Natural killer cell (primary cell): ENCODE measurements around the gene KRT3. TPM values are rescaled to one million over a fixed set of nuclear protein-coding genes. Genes with fewer than 3 reads are reported as not detected.
A peak's percentile ranks its signal among the peaks of the same experiment; 100 is the strongest.

ENCODE experiments used
- ATAC-seq, 3 donors: fragments of 150-1000 bp in 2 of 3; fragments of 200-7000 bp in 1 of 3; cut with Tn5 transposase; 1 replicate in 1 of 3; 2 replicates in 2 of 3; pipeline ENCODE4 v1.10.0; 2021; ENCODE audit warnings: mild to moderate bottlenecking in 2 of 3, moderate library complexity in 2 of 3
- DNase-seq, 2 donors: peaks; one replicate each; pipeline versions ENCODE4 v3.0.0 to v3.0.0-alpha.2; 2013 to 2021; ENCODE audit warnings: mixed read lengths in 1 of 2
- H3K27ac ChIP-seq: one replicate; pipeline ENCODE4 v1.5.1; 2013; ENCODE audit warnings: mild to moderate bottlenecking, low read length
- H3K27me3 ChIP-seq: one replicate; pipeline ENCODE4 v1.6.1; 2013; ENCODE audit warnings: low read length; ENCODE audit not compliant: control insufficient read depth, insufficient read depth
- H3K36me3 ChIP-seq: one replicate; pipeline ENCODE4 v1.6.1; 2013; ENCODE audit warnings: low read length; ENCODE audit not compliant: control insufficient read depth, insufficient read depth
- H3K4me1 ChIP-seq: one replicate; pipeline ENCODE4 v1.6.1; 2013; ENCODE audit warnings: low read length; ENCODE audit not compliant: control insufficient read depth, insufficient read depth
- H3K4me3 ChIP-seq: one replicate; pipeline ENCODE4 v1.5.1; 2013; ENCODE audit warnings: low read length
- H3K9me3 ChIP-seq: one replicate; pipeline ENCODE4 v1.6.1; 2013; ENCODE audit warnings: low read length; ENCODE audit not compliant: control insufficient read depth, insufficient read depth
- H3K27ac Mint-ChIP-seq, 2 donors: one replicate each; pipeline ENCODE4 v1.8.0; 2022; ENCODE audit warnings: mild to moderate bottlenecking in 2 of 2, mixed read lengths in 2 of 2, moderate library complexity in 1 of 2
- H3K27me3 Mint-ChIP-seq, 2 donors: one replicate each; pipeline ENCODE4 v1.8.0; 2022; ENCODE audit warnings: low read depth in 2 of 2, mixed read lengths in 2 of 2
- H3K36me3 Mint-ChIP-seq: one replicate; pipeline ENCODE4 v1.8.0; 2022; ENCODE audit warnings: mixed read lengths
- H3K4me1 Mint-ChIP-seq, 2 donors: one replicate each; pipeline ENCODE4 v1.8.0; 2022; ENCODE audit warnings: mixed read lengths in 2 of 2
- H3K4me3 Mint-ChIP-seq: one replicate; pipeline ENCODE4 v1.8.0; 2022; ENCODE audit warnings: mild to moderate bottlenecking, moderate library complexity, mixed read lengths
- H3K9me3 Mint-ChIP-seq, 2 donors: one replicate each; pipeline ENCODE4 v1.8.0; 2022; ENCODE audit warnings: mixed read lengths in 2 of 2
- WGBS: methylation state at CpG from one replicate; pipeline ENCODE4 v1.1.7; 2013; ENCODE audit warnings: missing lambda C conversion rate; ENCODE audit not compliant: insufficient coverage; 5-methylcytosine and 5-hydroxymethylcytosine counted together
- intact Hi-C: fragments of 100-400 bp; cut with micrococcal nuclease; formaldehyde crosslinking; loops from one replicate; pipeline ENCODE4 v1.14.2; 2022
- total RNA-seq, 4 donors: library from RNA; stranded (reverse); fragments of 120-200 nt in 1 of 4; gene quantifications; one replicate each; pipeline versions ENCODE4 v1.2.3 to v1.2.4, GENCODE V29; 2013 to 2022
- TF ChIP-seq, protein P1 (sequence below): fragments of 200-600 bp; IDR thresholded peaks from one replicate; pipeline ENCODE4 v1.8.0; 2022; ENCODE audit warnings: antibody characterized with exemption

Gene KRT3
- total RNA-seq, 3 donors from 2014 or later (not counting 1 experiment from before 2014, with no cell fraction given), result not detected

DNA sequence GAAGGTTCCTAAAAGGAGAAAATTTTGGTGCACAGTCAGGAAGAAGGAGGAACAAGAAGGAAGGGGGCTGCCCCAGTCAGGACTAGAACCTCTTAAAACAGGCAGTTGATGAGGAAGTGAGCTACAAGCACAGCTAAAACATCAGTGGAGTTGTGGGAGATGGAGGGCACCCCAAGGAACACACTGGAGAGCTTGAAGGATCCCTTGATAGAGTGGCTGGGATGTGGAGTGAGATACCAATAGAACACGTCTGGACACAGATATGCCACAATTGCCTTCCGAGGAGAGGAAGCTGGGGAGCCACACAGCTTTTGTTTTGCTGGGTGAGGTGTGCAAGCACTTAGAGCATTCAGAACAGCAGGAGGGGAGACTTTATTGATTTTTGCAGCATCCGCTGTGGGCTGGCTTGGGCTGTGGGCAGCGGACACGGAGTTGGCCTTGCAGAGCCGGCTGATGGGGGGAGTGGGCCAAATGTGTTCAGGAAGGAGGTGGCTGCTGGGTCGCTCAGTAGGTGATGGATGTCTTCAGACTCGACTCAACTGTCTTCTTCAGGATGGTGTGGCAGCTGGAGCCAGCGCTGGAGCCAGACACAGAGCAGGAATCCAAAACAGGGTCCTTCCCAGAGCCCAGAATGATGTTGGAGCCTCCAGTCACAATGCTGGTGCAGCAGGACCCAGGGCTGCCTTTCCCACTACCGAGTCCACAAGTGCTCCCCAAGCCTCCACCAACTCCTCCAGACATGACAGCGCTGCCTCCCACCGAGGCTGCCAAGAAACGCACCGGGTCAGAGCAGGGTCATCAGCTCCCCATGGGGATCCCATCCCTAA, 42.9 kb upstream of the KRT3 start:
- DNase-seq (no peak), ATAC-seq (no peak)
- TF ChIP-seq, protein P1, sequence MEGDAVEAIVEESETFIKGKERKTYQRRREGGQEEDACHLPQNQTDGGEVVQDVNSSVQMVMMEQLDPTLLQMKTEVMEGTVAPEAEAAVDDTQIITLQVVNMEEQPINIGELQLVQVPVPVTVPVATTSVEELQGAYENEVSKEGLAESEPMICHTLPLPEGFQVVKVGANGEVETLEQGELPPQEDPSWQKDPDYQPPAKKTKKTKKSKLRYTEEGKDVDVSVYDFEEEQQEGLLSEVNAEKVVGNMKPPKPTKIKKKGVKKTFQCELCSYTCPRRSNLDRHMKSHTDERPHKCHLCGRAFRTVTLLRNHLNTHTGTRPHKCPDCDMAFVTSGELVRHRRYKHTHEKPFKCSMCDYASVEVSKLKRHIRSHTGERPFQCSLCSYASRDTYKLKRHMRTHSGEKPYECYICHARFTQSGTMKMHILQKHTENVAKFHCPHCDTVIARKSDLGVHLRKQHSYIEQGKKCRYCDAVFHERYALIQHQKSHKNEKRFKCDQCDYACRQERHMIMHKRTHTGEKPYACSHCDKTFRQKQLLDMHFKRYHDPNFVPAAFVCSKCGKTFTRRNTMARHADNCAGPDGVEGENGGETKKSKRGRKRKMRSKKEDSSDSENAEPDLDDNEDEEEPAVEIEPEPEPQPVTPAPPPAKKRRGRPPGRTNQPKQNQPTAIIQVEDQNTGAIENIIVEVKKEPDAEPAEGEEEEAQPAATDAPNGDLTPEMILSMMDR, result no peak
- WGBS, result 67% methylated on average over 14 of the region's 14 CpGs
- Histone ChIP-seq H3K36me3 (no peaks in the 10 kb centered on the region), H3K27ac (no peak overlapping the region), H3K4me1 (peaks cover 35% of the 10 kb centered on the region), H3K27me3 (no peaks in the 10 kb centered on the region), H3K9me3 (no peaks in the 10 kb centered on the region), H3K4me3 (no peak overlapping the region)
- peaks cover 35 to 58% of the 10 kb centered on the region in 2 donors for H3K4me1 Mint-ChIP-seq
- H3K4me3 Mint-ChIP-seq, result no peak overlapping the region
- H3K36me3 Mint-ChIP-seq, result no peaks in the 10 kb centered on the region
- intact Hi-C loops, result no loop called here
- H3K27ac Mint-ChIP-seq, result peak overlapping the region in 1 of 2 donors; percentile 95
- no peaks in the 10 kb centered on the region for H3K9me3 Mint-ChIP-seq
- H3K27me3 Mint-ChIP-seq, result peaks cover 0 to 12% of the 10 kb centered on the region in 2 donors

DNA sequence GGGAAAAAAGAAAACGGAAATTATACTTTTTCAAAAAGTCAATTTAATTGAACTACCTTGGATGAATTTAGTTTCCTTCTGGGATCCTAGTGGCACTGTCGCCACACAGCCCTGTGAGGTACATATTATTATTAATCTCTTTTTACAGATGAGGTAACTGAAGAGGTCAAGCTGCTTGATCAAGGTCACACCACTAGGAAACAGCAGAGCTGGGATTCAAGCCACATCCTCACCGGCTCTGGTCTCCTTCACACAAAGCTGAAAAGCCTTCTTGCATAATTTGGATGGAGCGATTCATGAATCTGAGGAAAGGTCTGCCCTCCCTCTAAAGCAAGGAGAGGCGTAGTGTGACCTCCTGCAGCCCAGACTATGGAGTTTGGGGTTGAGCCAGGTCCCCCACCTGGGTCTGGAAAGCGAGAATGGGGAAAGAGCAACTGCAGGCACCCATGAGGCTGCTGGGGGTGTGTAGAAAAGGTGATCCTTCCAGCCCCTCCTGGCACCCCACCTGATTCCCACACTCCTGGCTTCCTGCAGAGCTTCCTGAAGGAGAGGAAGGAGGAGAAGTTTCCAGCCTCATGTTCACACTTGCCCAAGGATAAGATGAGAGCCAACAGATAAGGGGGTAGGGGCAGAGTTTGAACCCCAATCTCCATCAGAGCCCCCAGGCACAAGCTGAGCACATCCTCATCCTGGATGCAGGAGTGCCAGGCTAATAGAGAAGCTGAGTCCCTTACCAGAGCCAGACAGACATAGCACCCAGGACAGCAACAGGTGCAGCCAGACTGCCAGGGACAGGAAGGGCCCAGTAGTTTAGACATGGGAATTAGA, 42.1 kb upstream of the KRT3 start:
- TF ChIP-seq, protein P1, result no peak
- no peak overlapping the region for H3K4me3 Mint-ChIP-seq
- peaks cover 0 to 12% of the 10 kb centered on the region in 2 donors for H3K27me3 Mint-ChIP-seq
- no peaks in the 10 kb centered on the region for H3K36me3 Mint-ChIP-seq
- Histone ChIP-seq H3K27me3 (no peaks in the 10 kb centered on the region), H3K4me1 (peaks cover 35% of the 10 kb centered on the region), H3K36me3 (no peaks in the 10 kb centered on the region), H3K9me3 (no peaks in the 10 kb centered on the region), H3K27ac (no peak overlapping the region), H3K4me3 (no peak overlapping the region)
- WGBS, result 92% methylated on average over 5 of the region's 6 CpGs
- H3K27ac Mint-ChIP-seq, result peak overlapping the region; percentile 87 to 95
- intact Hi-C loops, result no loop called here
- DNase-seq (no peak), ATAC-seq (no peak)
- no peaks in the 10 kb centered on the region for H3K9me3 Mint-ChIP-seq
- H3K4me1 Mint-ChIP-seq, result peaks cover 35 to 58% of the 10 kb centered on the region in 2 donors

DNA sequence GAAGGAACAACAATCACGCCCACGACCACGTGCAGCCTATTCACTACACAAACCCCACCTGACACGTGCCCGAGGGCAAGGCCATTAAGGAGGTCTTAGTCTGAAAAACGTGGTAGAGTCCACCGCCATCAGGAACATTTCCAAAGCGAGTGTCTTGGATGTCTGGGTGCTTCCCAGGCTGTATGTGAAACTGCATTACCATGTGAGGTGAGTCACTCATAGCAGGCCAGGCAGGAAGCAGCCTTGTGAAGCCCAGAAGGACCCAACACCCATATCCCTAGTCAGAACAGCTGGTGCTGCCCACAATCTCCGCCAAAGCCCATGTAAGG, 41.5 kb upstream of the KRT3 start:
- Histone ChIP-seq H3K36me3 (no peaks in the 10 kb centered on the region), H3K4me1 (peaks cover 34% of the 10 kb centered on the region), H3K27ac (no peak overlapping the region), H3K27me3 (no peaks in the 10 kb centered on the region), H3K9me3 (no peaks in the 10 kb centered on the region), H3K4me3 (no peak overlapping the region)
- 81% methylated on average over 7 of the region's 9 CpGs for WGBS
- Mint-ChIP-seq H3K27me3 (peaks cover 0 to 10% of the 10 kb centered on the region in 2 donors), H3K4me3 (peak overlapping the region; percentile 71), H3K9me3 (no peaks in the 10 kb centered on the region), H3K36me3 (no peaks in the 10 kb centered on the region), H3K27ac (peak overlapping the region; percentile 87 to 95), H3K4me1 (peaks cover 32 to 54% of the 10 kb centered on the region in 2 donors)
- intact Hi-C loops, result no loop called here
- ATAC-seq (peak in 1 of 3 donors; percentile 42), DNase-seq (no peak)
- TF ChIP-seq, protein P1, result no peak
